ENCODE measurements around the gene TBC1D2.
"Not testable (repeated sequence)": the region's sequence is repeated elsewhere in the genome, so short reads cannot be mapped to it uniquely, and the experiment has no call there.

The TBC1D2 gene

GRCh38 chr9:98175028-98175569 lies 80.3 kb downstream of the TBC1D2 start:
- Mint-ChIP-seq H3K4me3 (no peak overlapping the region), H3K4me1 (peaks cover 9% of the 10 kb centered on the region)
- TF ChIP-seq CTCF (IDR thresholded peaks at IDR 0.05; ENCODE audit: unreplicated experiment in 3 of 3), result no peak

GRCh38 chr9:98174502-98174918 lies 80.9 kb downstream of the TBC1D2 start:
- H3K36me3 Mint-ChIP-seq (ENCODE audit: low read depth); H3K4me1 Mint-ChIP-seq; H3K4me3 Mint-ChIP-seq; H3K9me3 Mint-ChIP-seq: not testable (repeated sequence)
- Mint-ChIP-seq H3K27me3 (ENCODE audit: low read depth) (peaks cover 21% of the 10 kb centered on the region), H3K27ac (peak overlapping the region in 1 of 3 experiments; percentile 56)

More at GRCh38 chr9:98175028-98175569, 80.3 kb downstream of the TBC1D2 start:
- Mint-ChIP-seq H3K27me3 (ENCODE audit: low read depth) (peaks cover 18% of the 10 kb centered on the region), H3K27ac (no peak overlapping the region), H3K36me3 (ENCODE audit: low read depth) (no peaks in the 10 kb centered on the region), H3K9me3 (no peaks in the 10 kb centered on the region)

GRCh38 chr9:98173181-98173580 lies 82.3 kb downstream of the TBC1D2 start:
- no peak overlapping the region for H3K4me3 Mint-ChIP-seq
- no peaks in the 10 kb centered on the region for H3K36me3 Mint-ChIP-seq (ENCODE audit: low read depth)
- peaks cover 9% of the 10 kb centered on the region for H3K4me1 Mint-ChIP-seq
- TF ChIP-seq CTCF (IDR thresholded peaks at IDR 0.05; ENCODE audit: unreplicated experiment in 3 of 3), result no peak
- peaks cover 21% of the 10 kb centered on the region for H3K27me3 Mint-ChIP-seq (ENCODE audit: low read depth)
- no peak overlapping the region for H3K27ac Mint-ChIP-seq
- no peaks in the 10 kb centered on the region for H3K9me3 Mint-ChIP-seq

DNA sequence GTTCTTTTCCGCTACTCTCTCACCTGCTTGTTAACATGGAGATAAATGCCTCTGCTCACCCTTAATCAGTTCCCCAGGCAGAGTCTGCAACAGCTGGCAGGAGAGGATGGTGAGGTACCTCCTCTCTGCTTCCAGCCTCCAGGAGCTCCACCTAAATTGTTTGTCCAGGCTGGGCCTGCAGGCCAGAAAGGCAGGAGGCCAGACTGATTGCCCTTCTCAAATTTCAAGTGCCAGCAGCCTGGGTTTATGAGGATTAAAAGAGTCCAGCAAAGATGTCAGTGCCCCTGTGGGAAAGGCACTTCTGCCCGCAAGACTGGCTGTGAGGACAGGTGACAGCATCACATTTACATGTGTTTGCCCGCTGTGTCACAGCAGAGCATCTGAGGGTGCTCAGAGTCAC lies 82.8 kb downstream of the TBC1D2 start:
- Mint-ChIP-seq H3K9me3 (no peaks in the 10 kb centered on the region), H3K27me3 (ENCODE audit: low read depth) (peaks cover 21% of the 10 kb centered on the region), H3K4me1 (peaks cover 9% of the 10 kb centered on the region), H3K27ac (peak overlapping the region in 1 of 3 experiments; percentile 15), H3K36me3 (ENCODE audit: low read depth) (no peaks in the 10 kb centered on the region), H3K4me3 (peak overlapping the region in 1 of 3 experiments; percentile 14)
- TF ChIP-seq CTCF (IDR thresholded peaks at IDR 0.05; ENCODE audit: unreplicated experiment in 3 of 3), result no peak

GRCh38 chr9:98171176-98171925 lies 84.1 kb downstream of the TBC1D2 start:
- Mint-ChIP-seq H3K4me3 (peak overlapping the region in 1 of 3 experiments; percentile 20), H3K27me3 (ENCODE audit: low read depth) (peaks cover 23% of the 10 kb centered on the region), H3K27ac (peak overlapping the region in 1 of 3 experiments; percentile 72), H3K4me1 (peaks cover 9% of the 10 kb centered on the region), H3K9me3 (no peaks in the 10 kb centered on the region), H3K36me3 (ENCODE audit: low read depth) (no peaks in the 10 kb centered on the region)
- no peak for TF ChIP-seq CTCF (IDR thresholded peaks at IDR 0.05; ENCODE audit: unreplicated experiment in 3 of 3)

- no peak overlapping the region for H3K4me3 Mint-ChIP-seq
- H3K4me1 Mint-ChIP-seq, result peaks cover 9% of the 10 kb centered on the region
- TF ChIP-seq CTCF (IDR thresholded peaks at IDR 0.05; ENCODE audit: unreplicated experiment in 3 of 3), result no peak
- peak overlapping the region in 1 of 3 experiments; percentile 48 for H3K27ac Mint-ChIP-seq
- H3K36me3 Mint-ChIP-seq (ENCODE audit: low read depth), result no peaks in the 10 kb centered on the region
- H3K9me3 Mint-ChIP-seq, result no peaks in the 10 kb centered on the region
- peaks cover 18% of the 10 kb centered on the region for H3K27me3 Mint-ChIP-seq (ENCODE audit: low read depth)
These were observed 86.4 kb downstream of the TBC1D2 start for GRCh38 chr9:98168941-98169488.

Measured in nephron (organoid).